ENCODE results near the gene LTB4R2.
"Not testable (repeated sequence)": the region's sequence is repeated elsewhere in the genome, so short reads cannot be mapped to it uniquely, and the experiment has no call there.

Gene LTB4R2

DNA sequence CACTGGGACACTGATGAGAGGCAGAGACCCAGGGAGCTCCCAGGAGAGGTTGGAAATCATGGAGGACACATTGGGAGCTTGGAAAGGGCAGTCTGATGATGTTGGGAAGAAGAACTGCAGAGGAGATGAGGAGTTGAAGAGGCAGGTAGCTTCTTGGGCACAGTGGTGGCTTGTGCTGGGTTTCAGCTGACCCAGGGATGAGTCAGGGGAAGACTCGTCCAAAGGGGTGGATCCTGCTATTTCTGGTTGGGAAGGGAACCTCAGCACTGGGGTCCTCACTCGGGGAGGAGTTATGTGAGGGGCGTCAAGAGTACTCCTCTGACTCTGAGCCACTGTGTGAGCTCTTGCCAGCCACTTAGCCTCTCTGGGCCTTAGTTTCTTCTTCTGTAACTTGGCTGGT is 13.4 kb downstream of the LTB4R2 start:
- no peak for DNase-seq (ENCODE audit: extremely low read depth, insufficient read length)
- TF ChIP-seq, protein P1, sequence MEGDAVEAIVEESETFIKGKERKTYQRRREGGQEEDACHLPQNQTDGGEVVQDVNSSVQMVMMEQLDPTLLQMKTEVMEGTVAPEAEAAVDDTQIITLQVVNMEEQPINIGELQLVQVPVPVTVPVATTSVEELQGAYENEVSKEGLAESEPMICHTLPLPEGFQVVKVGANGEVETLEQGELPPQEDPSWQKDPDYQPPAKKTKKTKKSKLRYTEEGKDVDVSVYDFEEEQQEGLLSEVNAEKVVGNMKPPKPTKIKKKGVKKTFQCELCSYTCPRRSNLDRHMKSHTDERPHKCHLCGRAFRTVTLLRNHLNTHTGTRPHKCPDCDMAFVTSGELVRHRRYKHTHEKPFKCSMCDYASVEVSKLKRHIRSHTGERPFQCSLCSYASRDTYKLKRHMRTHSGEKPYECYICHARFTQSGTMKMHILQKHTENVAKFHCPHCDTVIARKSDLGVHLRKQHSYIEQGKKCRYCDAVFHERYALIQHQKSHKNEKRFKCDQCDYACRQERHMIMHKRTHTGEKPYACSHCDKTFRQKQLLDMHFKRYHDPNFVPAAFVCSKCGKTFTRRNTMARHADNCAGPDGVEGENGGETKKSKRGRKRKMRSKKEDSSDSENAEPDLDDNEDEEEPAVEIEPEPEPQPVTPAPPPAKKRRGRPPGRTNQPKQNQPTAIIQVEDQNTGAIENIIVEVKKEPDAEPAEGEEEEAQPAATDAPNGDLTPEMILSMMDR (IDR thresholded peaks at IDR 0.05; ENCODE audit: insufficient read depth, low read length, poor library complexity, severe bottlenecking): no peak
- Histone ChIP-seq H3K36me3 (ENCODE audit: control insufficient read depth, insufficient read depth, low read length) (no peaks in the 10 kb centered on the region), H3K27me3 (replicated peaks; ENCODE audit: control insufficient read depth, insufficient read depth, low read length) (no peaks in the 10 kb centered on the region), H3K4me3 (replicated peaks; ENCODE audit: low read depth, low read length) (no peak overlapping the region)

GRCh38 chr14:24324024-24324423 is 14.1 kb downstream of the LTB4R2 start:
- DNase-seq (ENCODE audit: extremely low read depth, insufficient read length): no peak
- Histone ChIP-seq H3K27me3 (replicated peaks; ENCODE audit: control insufficient read depth, insufficient read depth, low read length) (no peaks in the 10 kb centered on the region), H3K4me3 (replicated peaks; ENCODE audit: low read depth, low read length) (no peak overlapping the region), H3K36me3 (ENCODE audit: control insufficient read depth, insufficient read depth, low read length) (no peaks in the 10 kb centered on the region)
- TF ChIP-seq, protein P1 (IDR thresholded peaks at IDR 0.05; ENCODE audit: insufficient read depth, low read length, poor library complexity, severe bottlenecking): no peak

DNA sequence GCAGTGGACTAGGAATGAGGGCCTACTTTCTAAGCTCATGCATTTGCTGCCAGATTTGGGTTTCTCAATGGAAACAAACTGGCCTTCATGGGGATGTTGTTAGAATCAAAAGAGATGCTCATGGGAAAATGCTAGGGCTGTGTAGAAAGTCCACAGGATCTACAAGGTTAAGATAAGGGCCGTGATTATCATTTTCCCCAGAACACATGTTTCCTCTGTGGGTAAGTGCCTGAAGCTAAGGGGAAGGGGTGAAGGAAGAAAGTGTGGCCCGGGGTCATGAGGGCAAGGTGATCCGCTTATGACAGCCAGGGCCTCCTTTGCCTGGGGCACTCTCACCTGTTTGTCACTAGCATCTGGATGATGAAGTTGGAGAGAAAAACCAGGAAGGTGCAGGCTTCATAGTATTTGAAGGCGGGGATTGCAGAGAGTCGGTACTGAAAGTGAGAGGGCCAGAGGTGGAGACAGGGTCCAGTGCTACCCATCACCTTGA is 15.1 kb downstream of the LTB4R2 start:
- TF ChIP-seq, protein P1 (IDR thresholded peaks at IDR 0.05; ENCODE audit: insufficient read depth, low read length, poor library complexity, severe bottlenecking): no peak
- no peak for DNase-seq (ENCODE audit: extremely low read depth, insufficient read length)
- no peaks in the 10 kb centered on the region for H3K27me3 ChIP-seq (replicated peaks; ENCODE audit: control insufficient read depth, insufficient read depth, low read length)
- H3K4me3 ChIP-seq (replicated peaks; ENCODE audit: low read depth, low read length): no peak overlapping the region
- no peaks in the 10 kb centered on the region for H3K36me3 ChIP-seq (ENCODE audit: control insufficient read depth, insufficient read depth, low read length)

DNA sequence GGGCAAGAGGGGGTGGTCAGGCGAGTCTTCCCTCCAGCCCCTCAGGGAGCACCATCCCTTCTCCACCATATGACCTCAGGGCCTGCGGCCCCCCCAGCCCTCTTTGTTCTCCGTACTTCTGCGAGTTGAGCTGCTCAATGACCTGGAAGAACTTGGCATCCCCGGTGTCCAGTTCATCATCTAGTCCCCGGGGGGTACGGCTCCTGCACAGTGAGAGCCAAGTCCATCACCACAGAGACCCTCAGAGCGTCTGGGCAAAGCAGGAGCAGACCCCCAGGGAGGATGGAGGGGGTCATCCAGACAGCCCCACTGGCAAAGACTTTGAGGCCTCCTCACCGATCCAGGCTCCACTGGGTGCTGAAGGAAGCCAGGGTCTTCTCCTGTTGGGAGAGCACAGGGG is 16.0 kb downstream of the LTB4R2 start:
- no peaks in the 10 kb centered on the region for H3K36me3 ChIP-seq (ENCODE audit: control insufficient read depth, insufficient read depth, low read length)
- TF ChIP-seq, protein P1 (IDR thresholded peaks at IDR 0.05; ENCODE audit: insufficient read depth, low read length, poor library complexity, severe bottlenecking): no peak
- no peak overlapping the region for H3K4me3 ChIP-seq (replicated peaks; ENCODE audit: low read depth, low read length)
- no peak for DNase-seq (ENCODE audit: extremely low read depth, insufficient read length)
- no peaks in the 10 kb centered on the region for H3K27me3 ChIP-seq (replicated peaks; ENCODE audit: control insufficient read depth, insufficient read depth, low read length)

GRCh38 chr14:24327303-24327702 is 17.4 kb downstream of the LTB4R2 start:
- DNase-seq (ENCODE audit: extremely low read depth, insufficient read length): no peak
- TF ChIP-seq, protein P1 (IDR thresholded peaks at IDR 0.05; ENCODE audit: insufficient read depth, low read length, poor library complexity, severe bottlenecking): no peak
- Histone ChIP-seq H3K27me3 (replicated peaks; ENCODE audit: control insufficient read depth, insufficient read depth, low read length) (no peaks in the 10 kb centered on the region; the same call in 1 of the 2 replicates), H3K36me3 (ENCODE audit: control insufficient read depth, insufficient read depth, low read length) (no peaks in the 10 kb centered on the region), H3K4me3 (replicated peaks; ENCODE audit: low read depth, low read length) (no peak overlapping the region)

DNA sequence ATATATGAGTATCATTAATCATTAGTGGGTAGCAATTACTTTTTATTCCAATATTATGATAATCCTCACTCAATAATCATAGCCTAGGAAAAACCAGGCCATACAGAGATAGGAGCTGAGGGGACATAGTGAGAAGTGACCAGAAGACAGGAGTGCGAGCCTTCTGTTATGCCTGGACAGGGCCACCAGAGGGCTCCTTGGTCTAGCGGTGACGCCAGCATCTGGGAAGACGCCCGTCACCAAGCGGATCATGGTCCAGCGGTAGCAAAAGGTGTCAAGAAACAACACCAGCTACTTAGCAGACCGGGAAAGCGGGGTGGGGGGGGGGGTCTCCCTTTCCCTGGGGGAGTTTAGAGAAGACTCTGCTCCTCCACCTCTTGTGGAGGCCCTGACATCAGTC is 18.0 kb downstream of the LTB4R2 start:
- DNase-seq (ENCODE audit: extremely low read depth, insufficient read length); H3K36me3 ChIP-seq (ENCODE audit: control insufficient read depth, insufficient read depth, low read length); H3K4me3 ChIP-seq (replicated peaks; ENCODE audit: low read depth, low read length); H3K27me3 ChIP-seq (replicated peaks; ENCODE audit: control insufficient read depth, insufficient read depth, low read length): not testable (repeated sequence)
- TF ChIP-seq, protein P1 (IDR thresholded peaks at IDR 0.05; ENCODE audit: insufficient read depth, low read length, poor library complexity, severe bottlenecking): peak; percentile 31
